HG03432 (cell line): ENCODE results near the gene PAGR1.
"Not testable (repeated sequence)": the region's sequence is repeated elsewhere in the genome, so short reads cannot be mapped to it uniquely, and the experiment has no call there.

Experiments used
- ATAC-seq: cut with Tn5 transposase; IDR thresholded peaks from one replicate; pipeline ENCODE4 v1.9.1; 2021; ENCODE audit warnings: mild to moderate bottlenecking, moderate library complexity; ENCODE audit not compliant: unreplicated experiment

The PAGR1 gene

DNA sequence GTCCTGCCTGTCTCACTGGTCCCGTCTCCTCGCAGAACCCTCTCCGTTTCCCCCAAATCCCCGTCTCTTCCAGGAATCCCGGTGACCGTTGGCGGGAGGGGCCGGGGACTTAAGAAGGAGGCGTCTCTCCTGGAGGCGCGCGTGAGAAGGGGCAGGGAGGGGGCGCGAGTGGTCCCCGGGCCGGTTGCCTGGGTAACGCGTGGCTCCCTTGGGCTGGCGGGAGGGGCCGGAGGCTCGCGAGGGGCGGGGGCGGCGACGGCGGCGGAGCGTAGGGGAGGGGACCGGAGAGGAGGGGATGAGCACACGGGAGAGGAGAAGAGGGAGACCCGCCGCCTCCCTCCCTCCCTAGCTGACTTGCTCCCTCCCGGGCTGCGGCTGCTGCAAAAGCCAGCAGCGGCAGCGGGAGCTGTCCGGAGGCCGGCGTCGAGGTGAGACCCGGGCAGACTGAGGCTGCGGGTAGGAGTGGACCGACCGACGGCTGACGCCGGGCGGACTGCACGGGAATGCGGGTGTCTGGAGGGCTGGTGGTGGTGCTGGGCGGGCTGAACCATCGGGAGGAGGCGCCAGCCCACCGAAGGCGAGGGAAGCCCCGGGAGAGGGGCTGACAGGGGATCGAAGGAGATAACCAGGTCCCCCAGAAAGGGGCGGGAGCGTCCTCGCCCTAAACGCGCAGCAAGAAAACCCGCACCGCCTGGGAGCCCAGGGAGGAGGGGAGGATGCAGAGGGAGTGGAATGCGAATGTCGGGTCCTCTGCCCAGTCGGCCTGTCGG is 3.9 kb upstream of the PAGR1 start, which contains the start of gene PRRT2:
TSS of gene PRRT2 (plus strand) at position 298 of the 770 bp plus-strand sequence. CDS start 862 bp downstream, outside the sequence.
- no peak for ATAC-seq

GRCh38 chr16:29812754-29813643 is 3.0 kb upstream of the PAGR1 start:
- no peak for ATAC-seq

DNA sequence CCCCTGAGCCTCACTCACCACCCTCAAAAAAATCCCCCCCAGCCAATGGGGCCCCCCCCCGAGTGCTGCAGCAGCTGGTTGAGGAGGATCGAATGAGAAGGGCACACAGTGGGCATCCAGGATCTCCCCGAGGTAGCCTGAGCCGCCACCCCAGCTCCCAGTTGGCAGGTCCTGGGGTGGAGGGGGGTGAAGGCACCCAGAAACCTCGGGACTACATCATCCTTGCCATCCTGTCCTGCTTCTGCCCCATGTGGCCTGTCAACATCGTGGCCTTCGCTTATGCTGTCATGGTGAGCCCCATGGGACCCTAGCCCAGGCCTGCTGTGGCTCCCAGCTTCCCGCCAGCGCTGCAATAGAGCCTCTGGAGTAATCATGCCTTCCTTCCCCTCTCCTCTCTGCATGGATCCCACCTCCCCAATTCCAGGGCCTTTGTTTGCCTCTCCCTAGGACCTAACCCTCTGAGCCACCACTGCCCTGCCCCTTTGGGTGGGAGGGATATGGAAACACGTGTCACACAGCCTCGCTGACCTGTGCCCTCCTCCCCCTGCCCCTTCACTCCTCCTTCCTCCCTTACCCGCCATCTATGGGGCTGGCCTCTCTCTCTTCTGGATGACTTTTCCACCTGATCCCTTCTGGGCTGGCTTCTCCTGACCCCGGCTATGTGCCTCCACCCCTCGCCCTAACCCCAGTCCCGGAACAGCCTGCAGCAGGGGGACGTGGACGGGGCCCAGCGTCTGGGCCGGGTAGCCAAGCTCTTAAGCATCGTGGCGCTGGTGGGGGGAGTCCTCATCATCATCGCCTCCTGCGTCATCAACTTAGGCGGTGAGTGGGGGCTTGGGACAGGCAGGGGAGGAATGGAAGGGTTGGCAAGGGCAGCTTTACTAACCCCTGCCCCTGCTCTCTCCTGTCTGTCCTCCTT is 2.0 kb upstream of the PAGR1 start:
- no peak for ATAC-seq

GRCh38 chr16:29814592-29814991 is 1.4 kb upstream of the PAGR1 start:
- no peak for ATAC-seq

GRCh38 chr16:29815032-29815721 is 775 bp upstream of the PAGR1 start:
- no peak for ATAC-seq

DNA sequence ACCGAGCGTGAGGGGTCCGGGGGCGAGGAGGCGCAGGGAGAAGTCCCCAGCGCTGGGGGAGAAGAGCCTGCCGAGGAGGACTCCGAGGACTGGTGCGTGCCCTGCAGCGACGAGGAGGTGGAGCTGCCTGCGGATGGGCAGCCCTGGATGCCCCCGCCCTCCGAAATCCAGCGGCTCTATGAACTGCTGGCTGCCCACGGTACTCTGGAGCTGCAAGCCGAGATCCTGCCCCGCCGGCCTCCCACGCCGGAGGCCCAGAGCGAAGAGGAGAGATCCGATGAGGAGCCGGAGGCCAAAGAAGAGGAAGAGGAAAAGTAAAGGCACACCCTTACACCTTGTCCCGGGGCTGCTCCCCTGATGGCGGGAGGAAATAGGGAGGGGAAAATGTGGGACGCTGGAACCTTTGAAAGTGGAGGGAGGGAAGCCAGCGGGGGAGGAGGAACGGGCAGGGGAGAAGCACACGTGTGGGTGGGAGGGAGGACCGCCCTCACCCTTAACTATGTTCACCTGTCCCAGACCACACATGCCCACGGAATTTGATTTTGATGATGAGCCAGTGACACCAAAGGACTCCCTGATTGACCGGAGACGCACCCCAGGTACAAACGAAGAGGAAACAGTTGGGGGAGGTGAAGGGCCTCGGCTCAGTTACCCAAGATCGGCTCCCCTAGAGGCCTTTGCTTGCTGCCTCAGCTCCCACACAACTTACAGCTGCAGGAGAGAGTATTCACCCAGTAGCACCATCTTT is 916 bp downstream of the PAGR1 start:
- ATAC-seq, result peak; percentile 18

DNA sequence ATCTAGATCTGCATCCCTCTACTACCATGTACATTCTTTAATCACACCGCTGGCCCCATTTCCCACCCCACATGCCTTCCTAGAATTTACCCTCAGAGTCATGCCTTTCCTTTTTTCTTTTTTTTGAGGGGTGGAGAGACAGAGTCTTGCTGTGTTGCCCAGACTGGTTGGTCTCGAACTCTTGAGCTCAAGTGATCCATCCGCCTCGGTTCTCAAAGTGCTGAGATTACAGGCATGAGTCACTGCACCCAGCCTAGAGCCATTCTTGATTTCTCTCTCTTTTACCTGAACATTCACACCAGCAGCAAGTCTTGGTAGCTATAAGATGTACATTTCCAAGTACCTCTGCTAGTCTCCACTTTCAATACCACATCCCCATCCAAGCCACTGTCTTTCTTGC is 2.1 kb downstream of the PAGR1 start:
- no peak for ATAC-seq

- no peak for ATAC-seq
These were observed 3.6 kb downstream of the PAGR1 start for GRCh38 chr16:29819506-29819905.

DNA sequence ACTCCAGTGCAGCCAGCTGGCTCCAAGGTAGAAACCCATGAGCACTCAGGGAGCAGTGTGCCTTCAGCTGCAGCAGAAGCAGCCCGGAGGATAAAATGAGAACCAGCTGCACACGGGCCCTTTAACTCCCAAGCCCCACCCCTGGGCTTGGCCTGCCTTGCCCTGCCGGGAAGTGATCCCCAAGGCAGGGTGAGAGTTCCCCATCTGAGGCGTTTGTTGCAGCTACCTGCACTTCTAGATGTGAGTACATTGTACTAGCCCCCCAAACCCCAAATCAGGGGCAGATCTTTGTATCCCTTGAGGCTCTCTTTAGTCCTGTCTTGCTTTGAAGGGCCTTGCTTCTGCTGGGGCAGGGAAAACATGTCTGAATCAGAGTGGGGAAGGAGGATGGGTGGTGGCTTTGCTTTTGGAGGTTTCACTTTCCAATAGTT is 4.3 kb downstream of the PAGR1 start, which contains the start of gene MVP:
TSS of gene MVP (plus strand) at position 192 of the 431 bp plus-strand sequence. CDS start 10,088 bp downstream, outside the sequence.
- ATAC-seq, result no peak

- ATAC-seq, result peak; percentile 48
These were observed 5.0 kb downstream of the PAGR1 start for GRCh38 chr16:29820730-29821642.

GRCh38 chr16:29821643-29822115 is 5.7 kb downstream of the PAGR1 start:
- ATAC-seq, result no peak

DNA sequence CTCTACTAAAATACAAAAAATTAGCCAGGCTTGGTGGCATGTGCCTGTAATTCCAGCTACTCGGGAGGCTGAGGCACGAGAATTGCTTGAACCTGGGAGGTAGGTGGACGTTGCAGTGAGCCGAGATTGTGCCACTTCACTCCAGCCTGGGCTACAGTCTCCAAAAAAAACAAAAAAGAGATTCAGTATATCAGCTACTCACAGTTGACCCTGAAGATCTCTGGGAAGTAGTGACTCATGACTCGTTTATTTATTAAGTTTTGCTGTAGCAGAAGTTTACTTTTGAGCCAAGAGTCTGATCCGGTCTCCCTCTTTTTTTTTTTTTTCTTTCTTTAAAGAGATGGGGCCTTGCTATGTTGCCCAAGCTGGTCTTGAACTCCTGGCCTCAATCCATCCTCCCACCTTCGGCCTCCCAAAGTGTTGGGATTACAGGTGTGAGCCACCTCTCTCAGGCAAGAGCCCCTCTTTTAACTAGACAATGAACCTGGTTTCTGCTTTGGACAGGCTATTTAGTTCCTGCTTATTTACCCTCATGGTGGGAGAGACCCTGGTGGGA is 8.7 kb downstream of the PAGR1 start:
- no peak for ATAC-seq

DNA sequence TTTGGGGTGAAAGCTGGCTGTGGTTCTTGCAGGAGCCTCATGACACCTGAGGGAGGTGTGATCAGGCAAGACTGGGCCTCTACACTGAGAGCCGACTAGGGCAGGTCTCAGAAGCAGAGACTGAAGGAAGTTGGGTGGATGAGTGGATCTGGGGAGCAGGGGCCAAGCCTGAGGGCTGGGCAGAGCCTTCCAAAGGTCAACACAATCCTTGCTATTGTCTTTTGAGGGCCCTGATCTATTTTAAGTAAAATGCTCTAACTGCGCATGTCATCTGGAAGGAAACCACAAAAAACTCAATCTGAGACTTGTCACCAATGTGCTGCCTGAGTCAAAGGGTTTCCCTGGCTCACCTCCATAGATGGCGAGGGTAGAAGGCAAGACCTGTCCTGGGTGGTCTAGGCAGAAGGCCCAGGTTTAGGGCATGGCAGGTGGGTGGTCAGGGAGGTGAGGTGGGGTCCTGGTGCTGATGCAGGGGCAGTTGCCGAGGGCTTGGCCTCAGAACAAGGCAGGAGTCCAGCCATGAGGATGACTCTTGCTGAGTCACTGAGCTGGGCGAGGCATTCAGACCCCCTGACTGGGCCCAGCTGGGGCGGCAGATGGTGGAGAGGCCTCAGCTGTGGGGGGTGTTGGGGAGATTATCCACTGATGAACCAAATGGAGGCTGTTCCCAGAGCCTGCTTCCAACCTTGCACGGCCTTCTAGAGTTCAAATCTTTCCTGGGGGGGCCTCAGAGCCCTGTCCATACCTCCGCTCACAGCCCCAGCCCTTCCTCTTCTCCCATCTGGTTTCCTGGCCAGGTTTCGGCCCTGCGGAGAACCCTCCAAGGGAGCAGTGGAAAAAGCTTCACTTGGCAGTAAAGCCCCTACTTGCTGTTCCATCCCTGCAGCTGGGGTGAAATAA is 9.4 kb downstream of the PAGR1 start:
- no peak for ATAC-seq

GRCh38 chr16:29826342-29826695 is 10.4 kb downstream of the PAGR1 start:
- no peak for ATAC-seq

GRCh38 chr16:29830774-29831173 is 14.8 kb downstream of the PAGR1 start:
- no peak for ATAC-seq

- no peak for ATAC-seq
These were observed 15.5 kb downstream of the PAGR1 start for GRCh38 chr16:29831490-29831889.

DNA sequence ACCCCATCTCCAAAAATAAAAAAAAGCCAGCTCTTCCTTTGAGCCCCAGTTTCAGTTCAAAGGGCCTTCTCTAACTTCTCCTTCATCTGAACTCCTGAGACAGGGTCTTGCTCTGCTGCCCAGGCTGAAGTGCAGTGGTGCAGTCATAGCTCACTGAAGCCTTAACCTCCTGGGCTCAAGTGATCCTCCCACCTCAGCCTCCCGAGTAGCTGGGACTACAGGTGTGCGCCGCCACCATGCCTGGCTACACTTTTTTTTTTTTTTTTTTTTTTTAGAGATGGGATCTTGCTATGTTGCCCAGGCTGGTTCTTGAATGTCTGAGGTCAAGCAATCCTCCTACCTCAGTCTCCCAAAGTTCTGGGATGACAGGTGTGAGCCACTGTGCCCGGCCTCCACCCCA is 17.3 kb downstream of the PAGR1 start:
- ATAC-seq, result not testable (repeated sequence)
